Esophagus muscularis mucosa (tissue), 3 donors: ENCODE results near the gene CNIH2.

ENCODE experiments used
- CTCF ChIP-seq, 3 experiments: fragments of 200-600 bp in 2 of 3; fragments of 450-650 bp in 1 of 3; sonication (generic) in 2 of 3; IDR thresholded peaks; one replicate each; pipeline ENCODE4 v1.5.1; 2017 to 2019; ENCODE audit warnings: antibody characterized with exemption in 3 of 3, mild to moderate bottlenecking in 2 of 3, moderate library complexity in 1 of 3
- POLR2A ChIP-seq: fragments of 450-650 bp; IDR thresholded peaks from one replicate; pipeline ENCODE4 v1.6.1; 2017; ENCODE audit warnings: antibody characterized with exemption, moderate library complexity, mild to moderate bottlenecking, low read depth
- POLR2AphosphoS5 ChIP-seq, 2 donors: sonication (generic); formaldehyde crosslinking; IDR thresholded peaks; one replicate each; pipeline ENCODE4 v1.6.1; 2017; ENCODE audit warnings: antibody characterized with exemption in 2 of 2

GRCh38 chr11:66299186-66299585 lies 21.2 kb downstream of the CNIH2 start:
- no peak for TF ChIP-seq CTCF (IDR thresholded peaks at IDR 0.05)
- no peak for TF ChIP-seq POLR2A
- TF ChIP-seq POLR2AphosphoS5 (IDR thresholded peaks at IDR 0.05), result no peak
